Stimulated activated CD4-positive, alpha-beta T cell treated with anti-CD3 and anti-CD28 coated beads, Interleukin-12 subunit alpha, Interleukin-12 subunit beta, amount 100 ng/mL, for 24 hours (primary cell): ENCODE results near the gene CD300H.
"Not testable (repeated sequence)": the region's sequence is repeated elsewhere in the genome, so short reads cannot be mapped to it uniquely, and the experiment has no call there.

Experiments used
- DNase-seq, 2 experiments: peaks; one replicate each; pipeline ENCODE4 v3.0.0-alpha.2; 2020; ENCODE audit warnings: low read depth in 2 of 2

The CD300H gene

GRCh38 chr17:74526681-74527080 lies 40.6 kb downstream of the CD300H start:
- no peak for DNase-seq

- DNase-seq: no peak
These were observed 41.5 kb downstream of the CD300H start for GRCh38 chr17:74525781-74526288.

GRCh38 chr17:74525465-74525725 lies 41.9 kb downstream of the CD300H start:
- no peak for DNase-seq

- DNase-seq: no peak
These were observed 42.5 kb downstream of the CD300H start for GRCh38 chr17:74524653-74525464.

DNA sequence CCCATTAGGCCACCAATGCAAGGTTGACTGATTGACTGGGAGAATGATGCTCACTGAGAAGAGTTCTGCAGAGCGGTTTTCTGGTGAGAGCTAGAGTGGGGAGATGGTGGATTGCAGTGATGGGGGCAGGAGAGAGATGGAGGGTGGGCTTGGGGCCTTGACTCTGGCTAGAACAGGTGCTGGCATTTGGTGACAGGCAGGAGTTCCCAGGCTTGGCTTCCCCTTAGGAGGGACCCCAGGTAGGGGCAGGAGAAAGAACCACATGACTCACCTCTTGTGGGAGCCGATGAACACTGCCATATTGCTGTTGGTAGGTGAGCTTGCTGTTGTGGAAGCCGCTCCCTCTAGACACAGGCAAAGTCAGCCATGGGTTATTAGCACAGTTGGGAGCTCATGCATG lies 44.0 kb downstream of the CD300H start:
- DNase-seq: no peak

DNA sequence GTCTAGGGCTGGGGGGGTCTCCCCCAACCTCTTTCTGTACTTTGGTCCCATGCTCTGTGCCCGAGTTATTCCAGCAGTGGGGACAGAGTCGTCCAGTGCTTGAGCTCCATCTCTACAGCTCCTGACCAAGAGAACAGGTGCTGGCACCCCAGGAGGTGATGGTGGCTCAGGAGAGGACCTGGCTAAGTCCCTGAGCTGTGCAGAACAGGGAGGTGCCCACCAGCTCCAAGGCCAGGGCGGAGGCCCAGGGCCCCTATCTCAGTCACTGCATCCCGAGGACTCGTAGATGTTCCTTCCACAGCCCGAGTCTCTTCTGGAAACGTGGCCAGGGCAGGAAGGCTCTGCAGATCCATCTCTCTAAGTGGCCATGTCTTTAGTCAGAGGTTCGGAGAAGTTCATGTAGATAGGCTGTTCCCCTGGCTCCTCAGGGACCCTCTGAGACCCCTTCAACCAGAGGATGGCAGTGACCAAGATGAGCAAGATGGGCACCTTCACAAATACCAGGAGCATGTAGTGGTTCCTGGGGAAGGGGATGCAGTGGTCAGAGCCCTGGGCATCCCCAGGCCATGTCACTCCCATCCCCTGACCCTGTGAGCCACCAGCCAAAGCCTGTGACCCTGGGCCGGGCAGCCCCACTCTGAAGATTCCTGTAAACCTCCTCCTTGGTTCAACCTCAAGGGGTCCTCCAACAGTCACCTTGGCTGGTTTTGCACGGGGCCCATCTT lies 44.8 kb downstream of the CD300H start:
- no peak for DNase-seq

DNA sequence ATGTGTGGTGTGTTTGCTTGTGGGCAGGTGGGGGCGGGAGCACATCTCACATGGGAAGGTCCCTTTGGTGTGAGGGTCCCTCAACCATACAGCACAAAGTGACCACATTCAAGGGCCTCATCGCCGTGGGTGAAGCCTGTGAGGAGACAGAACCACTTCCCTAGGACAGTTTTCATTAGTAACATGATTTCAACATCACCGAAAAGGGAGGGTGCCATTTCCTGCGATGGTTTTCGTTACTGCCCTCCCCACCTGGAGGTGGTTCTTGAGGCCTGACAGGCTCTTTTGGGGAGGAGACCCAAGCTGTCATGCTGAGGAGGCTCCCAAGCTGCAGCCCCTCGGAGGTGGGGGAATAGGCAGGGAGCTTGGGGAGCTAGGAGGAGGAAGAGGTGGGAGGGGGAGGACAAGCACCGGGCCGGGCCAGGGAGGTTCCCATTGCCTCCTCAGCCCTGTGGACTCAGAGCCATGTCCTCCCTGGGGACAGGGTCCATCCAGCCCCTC lies 45.6 kb downstream of the CD300H start:
- no peak for DNase-seq

- no peak for DNase-seq
These were observed 46.4 kb downstream of the CD300H start for GRCh38 chr17:74520790-74521480.

DNA sequence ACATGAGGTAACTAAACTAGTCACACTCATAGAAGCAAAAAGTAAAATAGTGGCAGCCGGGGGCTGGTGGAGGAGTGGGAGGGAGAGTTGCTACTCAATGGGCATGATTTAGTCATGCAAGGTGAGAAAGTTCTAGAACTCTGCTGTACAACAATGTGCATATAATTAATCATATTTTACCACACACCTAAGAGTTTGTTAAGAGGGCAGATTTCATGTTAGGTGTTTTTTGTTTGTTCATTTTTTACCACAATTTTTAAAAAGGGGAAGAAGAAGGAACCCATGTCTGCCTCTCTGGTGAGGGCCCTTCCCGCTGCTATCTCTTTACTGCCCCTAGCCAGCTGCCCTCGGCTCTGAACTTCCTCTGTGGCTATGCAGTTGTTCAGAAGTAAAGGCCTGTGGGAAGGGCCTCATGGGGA lies 47.3 kb downstream of the CD300H start:
- no peak for DNase-seq

- DNase-seq: not testable (repeated sequence)
These were observed 48.8 kb downstream of the CD300H start for GRCh38 chr17:74518413-74518981.

GRCh38 chr17:74516561-74517328 lies 50.6 kb downstream of the CD300H start:
- DNase-seq: no peak

GRCh38 chr17:74515941-74516340 lies 51.4 kb downstream of the CD300H start:
- no peak for DNase-seq

GRCh38 chr17:74514632-74515334 lies 52.5 kb downstream of the CD300H start:
- DNase-seq: peak in 1 of 2 experiments; percentile 17

GRCh38 chr17:74513987-74514631 lies 53.2 kb downstream of the CD300H start:
- DNase-seq: peak in 1 of 2 experiments; percentile 26

- DNase-seq: peak in 1 of 2 experiments; percentile 50
These were observed 54.7 kb downstream of the CD300H start for GRCh38 chr17:74512624-74513091.

- DNase-seq: no peak
These were observed 55.3 kb downstream of the CD300H start for GRCh38 chr17:74512036-74512435.
